Measurements from ENCODE around the gene FZD8.
A peak's percentile ranks its signal among the peaks of the same experiment; 100 is the strongest.
"Not testable (repeated sequence)": the region's sequence is repeated elsewhere in the genome, so short reads cannot be mapped to it uniquely, and the experiment has no call there.

FZD8 gene, protein sequence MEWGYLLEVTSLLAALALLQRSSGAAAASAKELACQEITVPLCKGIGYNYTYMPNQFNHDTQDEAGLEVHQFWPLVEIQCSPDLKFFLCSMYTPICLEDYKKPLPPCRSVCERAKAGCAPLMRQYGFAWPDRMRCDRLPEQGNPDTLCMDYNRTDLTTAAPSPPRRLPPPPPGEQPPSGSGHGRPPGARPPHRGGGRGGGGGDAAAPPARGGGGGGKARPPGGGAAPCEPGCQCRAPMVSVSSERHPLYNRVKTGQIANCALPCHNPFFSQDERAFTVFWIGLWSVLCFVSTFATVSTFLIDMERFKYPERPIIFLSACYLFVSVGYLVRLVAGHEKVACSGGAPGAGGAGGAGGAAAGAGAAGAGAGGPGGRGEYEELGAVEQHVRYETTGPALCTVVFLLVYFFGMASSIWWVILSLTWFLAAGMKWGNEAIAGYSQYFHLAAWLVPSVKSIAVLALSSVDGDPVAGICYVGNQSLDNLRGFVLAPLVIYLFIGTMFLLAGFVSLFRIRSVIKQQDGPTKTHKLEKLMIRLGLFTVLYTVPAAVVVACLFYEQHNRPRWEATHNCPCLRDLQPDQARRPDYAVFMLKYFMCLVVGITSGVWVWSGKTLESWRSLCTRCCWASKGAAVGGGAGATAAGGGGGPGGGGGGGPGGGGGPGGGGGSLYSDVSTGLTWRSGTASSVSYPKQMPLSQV
- long read RNA-seq: 0 reads

DNA sequence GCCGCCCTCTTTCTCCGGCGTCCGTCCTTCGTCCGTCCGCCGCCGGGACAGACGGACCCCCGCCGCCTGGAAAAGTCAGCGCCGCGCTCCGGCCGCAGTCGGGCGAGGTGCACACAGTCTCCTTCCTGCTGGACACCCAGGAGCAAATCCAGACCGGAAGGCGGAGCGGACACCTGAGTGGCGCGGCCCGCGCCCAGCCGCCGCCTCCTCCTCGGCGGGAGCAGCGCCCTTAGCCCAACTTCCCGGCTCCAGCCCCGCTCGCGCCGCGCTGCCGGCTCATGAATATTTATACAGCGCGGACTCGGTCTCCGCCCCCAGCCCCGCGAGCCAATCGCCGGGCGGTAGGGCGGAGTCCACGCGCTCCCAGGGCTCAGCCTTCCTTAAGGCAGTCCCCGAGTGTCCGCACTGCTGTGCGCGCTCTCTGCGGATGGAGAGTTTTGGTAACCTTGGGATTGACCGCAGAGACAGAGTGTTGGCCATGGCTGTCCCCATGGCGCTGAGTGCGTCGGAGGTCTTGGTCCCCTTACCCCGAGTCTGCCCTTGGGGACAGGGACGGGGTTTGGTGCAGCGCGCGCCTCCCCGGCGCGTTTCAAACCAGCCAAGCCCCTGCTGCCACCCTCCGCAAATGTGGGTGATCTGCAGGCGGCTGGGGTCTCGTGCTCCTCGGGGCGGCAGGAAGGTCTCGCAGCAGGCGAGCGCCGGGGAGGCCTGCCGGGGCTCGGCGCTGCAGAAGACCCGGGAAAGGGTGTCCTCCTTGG, at the start of gene FZD8:
FZD8 (minus strand) TSS at position 262 of the 758 bp plus-strand sequence. CDS start 867 bp downstream, outside the sequence.
- TF ChIP-seq, protein P1, sequence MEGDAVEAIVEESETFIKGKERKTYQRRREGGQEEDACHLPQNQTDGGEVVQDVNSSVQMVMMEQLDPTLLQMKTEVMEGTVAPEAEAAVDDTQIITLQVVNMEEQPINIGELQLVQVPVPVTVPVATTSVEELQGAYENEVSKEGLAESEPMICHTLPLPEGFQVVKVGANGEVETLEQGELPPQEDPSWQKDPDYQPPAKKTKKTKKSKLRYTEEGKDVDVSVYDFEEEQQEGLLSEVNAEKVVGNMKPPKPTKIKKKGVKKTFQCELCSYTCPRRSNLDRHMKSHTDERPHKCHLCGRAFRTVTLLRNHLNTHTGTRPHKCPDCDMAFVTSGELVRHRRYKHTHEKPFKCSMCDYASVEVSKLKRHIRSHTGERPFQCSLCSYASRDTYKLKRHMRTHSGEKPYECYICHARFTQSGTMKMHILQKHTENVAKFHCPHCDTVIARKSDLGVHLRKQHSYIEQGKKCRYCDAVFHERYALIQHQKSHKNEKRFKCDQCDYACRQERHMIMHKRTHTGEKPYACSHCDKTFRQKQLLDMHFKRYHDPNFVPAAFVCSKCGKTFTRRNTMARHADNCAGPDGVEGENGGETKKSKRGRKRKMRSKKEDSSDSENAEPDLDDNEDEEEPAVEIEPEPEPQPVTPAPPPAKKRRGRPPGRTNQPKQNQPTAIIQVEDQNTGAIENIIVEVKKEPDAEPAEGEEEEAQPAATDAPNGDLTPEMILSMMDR (IDR thresholded peaks at IDR 0.05; ENCODE audit: insufficient read depth, low read length): no peak
- TF ChIP-seq, protein P2, sequence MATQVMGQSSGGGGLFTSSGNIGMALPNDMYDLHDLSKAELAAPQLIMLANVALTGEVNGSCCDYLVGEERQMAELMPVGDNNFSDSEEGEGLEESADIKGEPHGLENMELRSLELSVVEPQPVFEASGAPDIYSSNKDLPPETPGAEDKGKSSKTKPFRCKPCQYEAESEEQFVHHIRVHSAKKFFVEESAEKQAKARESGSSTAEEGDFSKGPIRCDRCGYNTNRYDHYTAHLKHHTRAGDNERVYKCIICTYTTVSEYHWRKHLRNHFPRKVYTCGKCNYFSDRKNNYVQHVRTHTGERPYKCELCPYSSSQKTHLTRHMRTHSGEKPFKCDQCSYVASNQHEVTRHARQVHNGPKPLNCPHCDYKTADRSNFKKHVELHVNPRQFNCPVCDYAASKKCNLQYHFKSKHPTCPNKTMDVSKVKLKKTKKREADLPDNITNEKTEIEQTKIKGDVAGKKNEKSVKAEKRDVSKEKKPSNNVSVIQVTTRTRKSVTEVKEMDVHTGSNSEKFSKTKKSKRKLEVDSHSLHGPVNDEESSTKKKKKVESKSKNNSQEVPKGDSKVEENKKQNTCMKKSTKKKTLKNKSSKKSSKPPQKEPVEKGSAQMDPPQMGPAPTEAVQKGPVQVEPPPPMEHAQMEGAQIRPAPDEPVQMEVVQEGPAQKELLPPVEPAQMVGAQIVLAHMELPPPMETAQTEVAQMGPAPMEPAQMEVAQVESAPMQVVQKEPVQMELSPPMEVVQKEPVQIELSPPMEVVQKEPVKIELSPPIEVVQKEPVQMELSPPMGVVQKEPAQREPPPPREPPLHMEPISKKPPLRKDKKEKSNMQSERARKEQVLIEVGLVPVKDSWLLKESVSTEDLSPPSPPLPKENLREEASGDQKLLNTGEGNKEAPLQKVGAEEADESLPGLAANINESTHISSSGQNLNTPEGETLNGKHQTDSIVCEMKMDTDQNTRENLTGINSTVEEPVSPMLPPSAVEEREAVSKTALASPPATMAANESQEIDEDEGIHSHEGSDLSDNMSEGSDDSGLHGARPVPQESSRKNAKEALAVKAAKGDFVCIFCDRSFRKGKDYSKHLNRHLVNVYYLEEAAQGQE (IDR thresholded peaks at IDR 0.05; ENCODE audit: insufficient replicate concordance, low read depth): no peak
- TF ChIP-seq POLR2AphosphoS5 (IDR thresholded peaks at IDR 0.05; ENCODE audit: low read depth) (no peak), GABPA (IDR thresholded peaks at IDR 0.05; ENCODE audit: low read depth) (no peak), SPI1 (IDR thresholded peaks at IDR 0.05; ENCODE audit: borderline replicate concordance, low read depth) (no peak)
- H3K27ac ChIP-seq (replicated peaks): no peak within 1 kb of the TSS
- peaks cover 54% of the 10 kb centered on the region for H3K27me3 ChIP-seq (ENCODE audit: insufficient read depth, poor library complexity, severe bottlenecking)

DNA sequence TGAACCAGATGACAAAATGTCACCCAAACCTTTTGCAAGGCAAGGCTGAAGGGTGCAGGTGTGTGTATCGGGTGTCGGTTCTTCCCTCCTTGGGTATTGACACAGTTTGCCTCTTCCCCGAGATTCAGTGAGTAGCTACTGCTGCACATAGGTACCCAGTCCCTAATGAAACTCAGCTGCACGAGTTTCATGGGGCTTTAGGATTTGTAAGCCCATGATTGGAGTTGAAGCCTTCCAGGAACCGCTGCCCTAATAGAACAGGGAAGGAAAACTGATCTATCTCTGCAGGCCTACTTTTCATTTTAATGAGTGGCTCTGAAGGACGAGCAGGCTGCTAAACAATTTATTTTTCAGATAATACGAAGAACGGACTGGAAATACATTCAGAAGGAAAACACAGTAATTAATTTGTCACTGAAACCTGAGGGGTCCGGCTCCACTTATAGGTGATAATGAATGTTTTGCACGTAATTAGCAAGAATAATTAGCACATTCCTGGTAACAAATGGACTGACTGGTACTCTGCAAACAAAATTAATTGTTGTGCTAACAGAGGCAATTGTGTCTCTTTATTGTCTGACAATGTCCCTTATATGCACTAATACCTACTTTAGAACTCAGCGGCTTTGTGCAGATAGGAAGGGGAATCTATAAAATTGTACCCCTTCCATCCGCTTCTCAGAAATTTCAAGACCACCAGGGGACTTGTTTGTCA, 49.6 kb upstream of the FZD8 start:
- no peaks in the 10 kb centered on the region for H3K27me3 ChIP-seq (ENCODE audit: insufficient read depth, poor library complexity, severe bottlenecking)
- DNase-seq (ENCODE audit: low read depth in 1 of 2, low spot score in 1 of 2): no peak
- H3K4me3 ChIP-seq (replicated peaks; ENCODE audit: insufficient read depth, low read length): no peak overlapping the region
- TF ChIP-seq POLR2AphosphoS5 (IDR thresholded peaks at IDR 0.05; ENCODE audit: low read depth): no peak
- TF ChIP-seq, protein P2 (IDR thresholded peaks at IDR 0.05; ENCODE audit: insufficient replicate concordance, low read depth): no peak
- TF ChIP-seq, protein P1 (IDR thresholded peaks at IDR 0.05; ENCODE audit: insufficient read depth, low read length): no peak
- no peak for TF ChIP-seq SPI1 (IDR thresholded peaks at IDR 0.05; ENCODE audit: borderline replicate concordance, low read depth)
- no peak for TF ChIP-seq GABPA (IDR thresholded peaks at IDR 0.05; ENCODE audit: low read depth)
- H3K27ac ChIP-seq (replicated peaks): no peak overlapping the region

More for the DNA sequence above, at the start of gene FZD8:
- peak within 1 kb of the TSS; percentile 42 for H3K4me3 ChIP-seq (replicated peaks; ENCODE audit: insufficient read depth, low read length)
- peak; percentile 41 to 69 for DNase-seq (ENCODE audit: low read depth in 1 of 2, low spot score in 1 of 2)

DNA sequence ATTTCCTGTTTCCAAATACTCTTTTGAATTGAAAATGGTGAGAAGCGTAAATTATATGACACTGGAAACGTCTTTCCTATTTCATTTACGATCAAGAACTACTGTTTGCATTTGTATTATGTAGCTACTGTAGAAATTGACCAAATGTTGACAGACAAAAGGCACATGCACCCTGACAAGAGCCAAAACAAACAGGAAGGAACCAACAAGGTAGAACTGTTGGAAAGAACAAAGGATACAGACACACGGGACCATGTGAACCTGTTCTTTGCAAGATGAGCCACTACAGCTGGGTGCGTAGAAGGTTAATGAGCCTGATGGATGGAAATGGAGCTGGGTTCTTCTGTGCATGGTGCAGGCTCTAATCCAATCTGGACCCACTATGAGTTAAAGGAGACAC, 48.4 kb upstream of the FZD8 start:
- TF ChIP-seq, protein P2 (IDR thresholded peaks at IDR 0.05; ENCODE audit: insufficient replicate concordance, low read depth): no peak
- TF ChIP-seq GABPA (IDR thresholded peaks at IDR 0.05; ENCODE audit: low read depth) (no peak), SPI1 (IDR thresholded peaks at IDR 0.05; ENCODE audit: borderline replicate concordance, low read depth) (no peak), POLR2AphosphoS5 (IDR thresholded peaks at IDR 0.05; ENCODE audit: low read depth) (no peak)
- TF ChIP-seq, protein P1 (IDR thresholded peaks at IDR 0.05; ENCODE audit: insufficient read depth, low read length): no peak
- DNase-seq (ENCODE audit: low read depth in 1 of 2, low spot score in 1 of 2): no peak
- no peak overlapping the region for H3K4me3 ChIP-seq (replicated peaks; ENCODE audit: insufficient read depth, low read length)
- no peak overlapping the region for H3K27ac ChIP-seq (replicated peaks)
- no peaks in the 10 kb centered on the region for H3K27me3 ChIP-seq (ENCODE audit: insufficient read depth, poor library complexity, severe bottlenecking)

DNA sequence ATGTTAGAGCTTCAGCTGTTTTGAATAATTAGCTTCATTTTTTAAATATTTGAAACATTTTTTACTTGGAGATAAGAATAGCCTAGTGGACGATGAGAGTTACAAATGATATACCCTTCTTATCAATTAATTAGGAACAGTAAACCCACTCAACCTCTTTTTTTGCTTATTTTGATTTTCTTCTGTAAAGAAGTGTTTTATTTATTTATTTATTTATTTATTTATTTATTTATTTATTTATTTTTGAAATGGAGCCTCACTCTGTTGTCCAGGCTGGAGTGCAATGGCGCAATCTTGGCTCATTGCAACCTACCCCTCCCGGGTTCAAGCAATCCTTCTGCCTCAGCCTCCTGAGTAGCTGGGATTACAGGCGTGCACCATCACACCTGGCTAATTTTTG, 43.8 kb upstream of the FZD8 start:
- not testable (repeated sequence) for H3K4me3 ChIP-seq (replicated peaks; ENCODE audit: insufficient read depth, low read length); H3K27ac ChIP-seq (replicated peaks); H3K27me3 ChIP-seq (ENCODE audit: insufficient read depth, poor library complexity, severe bottlenecking); DNase-seq (ENCODE audit: low read depth in 1 of 2, low spot score in 1 of 2)
